ENCODE results near the gene ABCF2.

Gene ABCF2

DNA sequence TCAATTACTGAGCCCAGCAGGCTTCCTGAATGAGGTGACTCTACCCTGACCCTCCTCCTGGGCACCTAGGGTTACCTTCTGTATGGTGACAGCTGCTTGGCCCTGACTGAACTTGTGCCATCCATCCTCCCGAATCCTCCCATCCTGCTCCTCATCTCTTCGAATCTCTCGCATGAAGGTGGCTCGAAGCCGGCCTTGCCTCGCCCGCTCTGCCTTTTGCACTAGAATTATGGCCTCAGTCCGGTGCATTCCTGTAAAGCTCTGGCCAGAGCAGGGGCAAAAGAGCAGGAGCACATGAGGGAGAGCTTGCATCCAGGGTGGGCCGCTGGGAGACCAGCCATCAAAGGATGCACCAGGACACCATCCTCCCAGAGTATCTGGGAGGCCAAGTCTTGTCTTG lies 24.2 kb downstream of the ABCF2 start:
- in situ Hi-C loops (cut with MboI; ENCODE audit: low pct_unique_long_range_greater_than_20kb, low sequenced_read_pairs) = no loop called here

DNA sequence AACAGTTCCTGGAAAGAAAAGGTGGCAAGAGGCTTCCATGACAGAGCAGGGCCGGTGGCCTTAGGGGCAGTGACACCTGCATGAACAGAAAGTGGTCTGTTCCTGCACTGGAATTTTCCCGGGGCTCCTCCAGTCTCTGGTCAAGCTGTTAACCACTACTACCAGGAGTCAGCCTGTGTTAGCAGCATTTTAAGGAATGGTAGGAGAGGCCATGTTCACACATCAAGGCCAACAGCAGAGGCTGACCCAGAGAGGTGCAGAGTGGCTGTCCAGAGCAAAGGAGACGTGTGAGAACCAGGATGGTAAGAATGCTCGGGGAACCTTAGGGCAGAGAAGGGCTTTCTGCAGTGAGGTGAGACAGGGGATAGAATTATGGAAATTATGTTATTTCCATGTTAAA lies 25.3 kb downstream of the ABCF2 start:
- in situ Hi-C loops (cut with MboI; ENCODE audit: low pct_unique_long_range_greater_than_20kb, low sequenced_read_pairs) = no loop called here
- DNase-seq = no peak

More for the DNA sequence above, 24.2 kb downstream of the ABCF2 start:
- DNase-seq = no peak

- DNase-seq = no peak
- in situ Hi-C loops (cut with MboI; ENCODE audit: low pct_unique_long_range_greater_than_20kb, low sequenced_read_pairs) = no loop called here
Measured at GRCh38 chr7:151201344-151201743, 25.7 kb downstream of the ABCF2 start.

- DNase-seq = no peak
- in situ Hi-C loops (cut with MboI; ENCODE audit: low pct_unique_long_range_greater_than_20kb, low sequenced_read_pairs) = no loop called here
Measured at GRCh38 chr7:151198945-151199848, 27.8 kb downstream of the ABCF2 start.

DNA sequence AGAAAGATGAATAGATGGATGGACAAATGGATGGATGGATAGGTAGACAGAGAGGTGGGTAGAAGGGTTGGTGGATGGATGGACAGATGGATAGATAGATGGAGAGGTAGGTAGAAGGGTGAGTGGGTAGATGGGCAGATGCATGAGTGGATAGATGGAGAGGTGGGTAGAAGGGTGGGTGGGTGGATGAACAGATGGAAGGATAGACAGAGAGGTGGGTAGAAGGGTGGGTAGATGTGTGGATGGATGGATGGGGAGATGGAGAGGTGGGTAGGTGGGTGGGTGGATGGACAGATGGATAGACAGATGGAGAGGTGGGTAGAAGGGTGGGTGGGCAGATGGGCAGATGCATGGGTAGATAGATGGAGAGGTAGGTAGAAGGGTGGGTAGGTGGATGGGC lies 29.1 kb downstream of the ABCF2 start:
- no peak for DNase-seq
- in situ Hi-C loops (cut with MboI; ENCODE audit: low pct_unique_long_range_greater_than_20kb, low sequenced_read_pairs) = no loop called here

DNA sequence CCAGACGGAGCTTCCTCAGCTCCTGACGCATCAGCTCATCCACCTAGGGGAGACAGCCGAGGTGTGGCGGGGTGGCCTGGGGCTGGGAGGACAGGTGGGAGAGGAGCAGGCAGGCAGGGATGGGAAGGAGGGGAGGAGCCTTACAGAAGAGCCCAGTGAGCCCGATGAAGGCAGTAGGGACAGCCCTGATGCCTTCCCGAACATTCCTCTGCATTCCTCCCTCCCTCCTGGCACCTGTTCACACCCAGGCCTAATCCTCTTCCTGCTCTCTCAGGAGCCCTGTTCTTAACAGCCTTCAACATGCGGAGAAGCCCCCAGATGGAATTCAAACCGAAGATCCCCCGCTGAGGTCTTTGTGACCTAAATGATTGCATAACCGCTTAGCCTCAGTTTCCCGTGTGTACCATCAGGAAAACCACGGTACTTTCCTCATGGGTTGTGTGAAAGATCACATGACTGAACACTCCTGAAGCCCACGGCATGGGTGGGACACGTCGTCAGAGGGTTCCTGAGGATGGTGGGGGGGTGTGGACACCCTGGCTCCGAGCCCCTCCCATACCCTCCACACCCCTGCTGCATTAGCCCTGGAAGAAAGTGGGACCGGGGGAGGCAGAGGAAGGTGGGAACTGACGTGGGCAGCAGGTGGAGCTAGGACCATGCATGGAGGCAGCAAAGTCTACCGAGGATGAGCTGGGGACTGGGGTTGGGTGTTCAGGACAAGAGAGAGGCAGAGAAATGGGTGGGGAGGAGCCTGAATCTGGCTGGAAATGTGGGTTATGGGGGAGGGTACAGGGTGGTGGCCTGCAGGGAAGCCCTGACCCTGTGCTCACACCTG lies 31.2 kb downstream of the ABCF2 start:
- no peak for DNase-seq
- in situ Hi-C loops (cut with MboI; ENCODE audit: low pct_unique_long_range_greater_than_20kb, low sequenced_read_pairs) = no loop called here

DNA sequence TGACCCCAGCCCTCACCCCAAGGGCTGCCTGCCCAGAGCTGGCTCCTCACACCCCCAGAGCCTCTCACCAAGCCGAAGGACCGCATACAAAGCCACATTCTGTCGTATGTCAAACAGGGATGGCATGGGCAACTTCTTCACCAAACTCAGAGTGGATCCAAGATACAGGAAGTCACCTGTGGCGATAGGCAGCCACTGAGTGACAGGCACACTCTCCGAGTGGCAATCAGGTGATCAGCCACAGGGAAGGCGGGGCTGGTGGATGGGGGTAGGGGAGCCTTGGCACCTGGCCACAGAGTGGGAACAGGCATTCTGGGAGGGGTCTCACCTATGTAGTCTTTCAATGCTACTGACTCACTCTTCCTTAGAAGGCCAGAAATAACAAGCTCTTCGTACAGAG lies 32.8 kb downstream of the ABCF2 start:
- DNase-seq = no peak
- in situ Hi-C loops (cut with MboI; ENCODE audit: low pct_unique_long_range_greater_than_20kb, low sequenced_read_pairs) = no loop called here

GRCh38 chr7:151193203-151193978 lies 33.6 kb downstream of the ABCF2 start:
- no peak for DNase-seq
- in situ Hi-C loops (cut with MboI; ENCODE audit: low pct_unique_long_range_greater_than_20kb, low sequenced_read_pairs) = no loop called here

DNA sequence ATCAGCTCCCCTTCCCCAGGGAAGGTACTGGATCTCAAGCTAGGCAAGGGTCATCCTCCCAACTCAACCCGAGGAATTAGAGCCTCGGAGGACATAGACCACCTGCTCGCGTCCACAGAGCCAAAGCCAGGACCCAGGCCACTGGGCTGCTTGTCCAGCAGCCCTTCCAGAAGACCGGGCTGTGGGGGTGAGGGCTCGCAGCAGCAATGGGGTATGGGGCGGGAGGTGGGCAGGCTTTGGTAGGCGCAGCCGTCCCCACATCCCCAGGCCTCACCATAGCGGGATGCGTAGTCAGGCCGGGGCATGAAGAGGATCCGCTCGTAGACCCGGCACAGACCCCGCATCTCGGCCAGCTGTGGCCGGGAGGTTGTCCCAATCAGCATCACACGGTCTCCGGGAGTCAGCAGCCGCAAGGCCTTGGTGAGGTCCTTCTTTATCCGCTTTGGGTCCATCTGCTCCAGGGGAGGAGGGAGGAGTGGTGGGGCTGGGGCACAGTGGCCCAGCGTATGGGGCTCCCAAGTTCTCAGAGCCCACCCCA lies 34.9 kb downstream of the ABCF2 start:
- no peak for DNase-seq
- in situ Hi-C loops (cut with MboI; ENCODE audit: low pct_unique_long_range_greater_than_20kb, low sequenced_read_pairs) = no loop called here

- no peak for DNase-seq
- in situ Hi-C loops (cut with MboI; ENCODE audit: low pct_unique_long_range_greater_than_20kb, low sequenced_read_pairs) = no loop called here
Measured at GRCh38 chr7:151191544-151191943, 35.5 kb downstream of the ABCF2 start.

DNA sequence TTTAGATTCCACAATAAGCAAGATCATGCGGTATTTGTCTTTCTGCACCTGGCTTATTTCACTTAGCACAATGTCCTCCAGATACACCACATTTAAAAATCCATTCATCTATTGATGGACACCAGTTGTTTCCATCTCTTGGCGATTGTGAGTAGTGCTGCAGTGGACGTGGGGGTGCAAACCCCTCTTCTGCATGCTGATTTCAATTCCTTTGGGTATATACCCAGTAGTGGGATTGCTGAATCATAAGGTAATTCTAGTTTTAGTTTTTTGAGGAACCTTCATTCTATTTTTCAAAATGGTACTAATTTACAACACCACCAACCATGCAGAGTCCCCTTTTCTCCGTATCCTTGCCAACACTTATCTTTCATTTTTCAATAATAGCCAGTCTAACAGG lies 38.0 kb downstream of the ABCF2 start:
- in situ Hi-C loops (cut with MboI; ENCODE audit: low pct_unique_long_range_greater_than_20kb, low sequenced_read_pairs) = no loop called here

GRCh38 chr7:151188252-151188542 lies 38.8 kb downstream of the ABCF2 start:
- DNase-seq = no peak
- in situ Hi-C loops (cut with MboI; ENCODE audit: low pct_unique_long_range_greater_than_20kb, low sequenced_read_pairs) = no loop called here

More for the DNA sequence above, 38.0 kb downstream of the ABCF2 start:
- DNase-seq = no peak

- in situ Hi-C loops (cut with MboI; ENCODE audit: low pct_unique_long_range_greater_than_20kb, low sequenced_read_pairs) = no loop called here
- DNase-seq = no peak
Measured at GRCh38 chr7:151187409-151188251, 39.4 kb downstream of the ABCF2 start.

GRCh38 chr7:151186640-151187408 lies 40.2 kb downstream of the ABCF2 start, which contains the start of gene ASB10:
TSS of gene ASB10 (minus strand) at chr7:151187250. CDS start at chr7:151187130, 120 bp downstream.
- in situ Hi-C loops (cut with MboI; ENCODE audit: low pct_unique_long_range_greater_than_20kb, low sequenced_read_pairs) = no loop called here
- no peak for DNase-seq

DNA sequence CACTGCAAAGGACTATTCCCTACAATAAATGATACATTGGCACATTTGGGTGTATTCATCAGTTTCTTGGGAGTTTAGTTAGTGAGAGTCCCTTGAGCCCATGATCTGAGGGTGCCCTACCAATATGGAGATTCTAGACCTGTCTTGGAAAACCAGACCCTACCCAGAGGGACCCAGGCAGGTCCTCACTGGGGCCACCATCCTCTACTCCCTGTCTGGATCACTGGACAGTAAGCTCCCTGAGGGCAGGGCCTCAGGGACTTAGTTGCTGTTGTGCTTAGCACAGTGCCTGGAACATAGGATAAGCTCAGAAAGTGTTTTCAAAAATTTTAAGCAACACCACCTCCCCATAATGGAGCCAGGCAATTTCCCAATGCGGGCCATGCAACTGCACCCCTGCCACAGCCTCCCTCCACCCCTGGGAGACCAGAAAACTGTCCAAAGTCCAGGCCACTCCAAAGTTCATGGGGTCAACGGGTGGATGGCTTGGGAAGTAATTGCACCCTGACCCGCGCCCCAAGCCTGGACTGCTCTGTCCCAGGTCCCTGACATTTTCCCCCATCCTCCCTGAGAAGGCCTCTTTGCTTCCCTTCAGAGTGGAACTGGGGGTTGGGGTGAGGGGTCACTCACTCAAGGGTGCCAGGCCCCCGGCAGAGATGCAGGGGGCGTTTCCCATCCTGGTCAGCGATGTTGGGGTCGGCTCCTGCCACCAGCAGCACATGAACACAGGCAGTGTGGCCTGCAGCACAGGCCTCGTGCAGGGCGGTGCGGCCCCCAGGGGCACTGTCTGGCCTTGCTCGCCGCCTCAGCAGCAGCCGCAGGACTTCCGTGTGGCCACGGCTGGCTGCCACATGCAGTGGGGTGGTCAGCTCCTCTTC lies 41.0 kb downstream of the ABCF2 start:
- in situ Hi-C loops (cut with MboI; ENCODE audit: low pct_unique_long_range_greater_than_20kb, low sequenced_read_pairs) = no loop called here
- no peak for DNase-seq

DNA sequence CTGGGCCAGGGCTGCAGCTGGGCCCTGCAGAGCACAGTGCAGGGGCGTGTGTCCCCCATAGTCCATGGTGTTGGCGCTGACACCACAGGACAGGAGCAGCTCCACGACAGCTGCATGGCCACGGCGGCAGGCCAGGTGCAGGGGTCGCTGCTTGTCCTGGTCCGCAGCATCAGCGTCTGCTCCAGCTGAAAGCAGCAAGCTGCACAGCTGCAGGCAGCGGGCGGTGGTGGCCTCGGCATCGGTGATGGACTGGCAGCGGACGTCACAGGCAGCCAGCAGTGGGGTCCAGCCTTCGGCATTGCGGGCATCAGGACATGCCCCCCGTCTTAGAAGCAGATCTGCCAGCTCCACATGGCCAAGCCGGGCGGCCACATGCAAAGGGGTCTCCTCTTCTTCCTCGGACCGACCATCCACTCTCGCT lies 46.0 kb downstream of the ABCF2 start:
- in situ Hi-C loops (cut with MboI; ENCODE audit: low pct_unique_long_range_greater_than_20kb, low sequenced_read_pairs) = no loop called here
- DNase-seq = no peak

GRCh38 chr7:151179946-151180345 lies 47.1 kb downstream of the ABCF2 start:
- in situ Hi-C loops (cut with MboI; ENCODE audit: low pct_unique_long_range_greater_than_20kb, low sequenced_read_pairs) = no loop called here
- DNase-seq = no peak

Measured in KBM-7 (cell line).